OCI-LY3 (cell line): ENCODE measurements around the gene SCFD1.

Source experiments
- CTCF ChIP-seq: fragments of 200-600, 300-600 bp; sonication (generic); IDR thresholded peaks from 2 replicates; pipeline ENCODE4 v1.5.1; 2014; ENCODE audit warnings: antibody characterized with exemption, low read length, low read depth
- EZH2phosphoT487 ChIP-seq: fragments of 200-600 bp; shearing (Covaris generic); IDR thresholded peaks from 2 replicates; pipeline ENCODE4 v1.6.1; 2018; ENCODE audit warnings: antibody characterized with exemption, mixed run types, low read depth

- TF ChIP-seq CTCF (no peak), EZH2phosphoT487 (no peak)
Measured at GRCh38 chr14:30706704-30707103, 84.6 kb downstream of the SCFD1 start.
